WTC11 (cell line): ENCODE results near the gene RBMS2.

ENCODE experiments used
- MLX ChIP-seq: sonication (generic); formaldehyde crosslinking; IDR thresholded peaks from 2 replicates; pipeline ENCODE4 v1.8.1; 2023; ENCODE audit warnings: mild to moderate bottlenecking, missing genetic modification reagents, moderate library complexity
- TF ChIP-seq, protein P1 (sequence below): sonication (generic); formaldehyde crosslinking; IDR thresholded peaks from 2 replicates; pipeline ENCODE4 v1.8.0; 2022; ENCODE audit warnings: mild to moderate bottlenecking, missing genetic modification reagents

DNA sequence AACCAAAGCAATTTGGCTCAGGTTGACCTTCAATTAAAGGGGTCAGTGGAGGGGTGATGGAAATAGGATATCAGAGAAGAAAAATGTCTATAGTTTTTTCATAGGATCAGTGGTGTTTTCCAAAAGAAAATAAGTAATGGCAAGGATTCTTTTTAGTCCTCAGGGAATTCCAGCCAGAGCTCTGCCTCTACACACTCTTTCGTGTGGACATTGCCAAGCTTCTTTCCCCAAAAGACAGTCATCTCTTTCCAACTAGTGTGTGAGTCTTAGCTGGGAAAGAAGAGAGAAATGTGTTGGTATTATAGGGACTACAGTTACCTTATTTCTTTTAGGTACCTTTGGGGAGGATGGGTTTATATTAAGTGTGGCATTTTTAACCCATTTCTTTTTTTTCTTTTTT, 46.5 kb downstream of the RBMS2 start:
- TF ChIP-seq MLX (CRISPR knock-in tag) = no peak
- TF ChIP-seq, protein P1, sequence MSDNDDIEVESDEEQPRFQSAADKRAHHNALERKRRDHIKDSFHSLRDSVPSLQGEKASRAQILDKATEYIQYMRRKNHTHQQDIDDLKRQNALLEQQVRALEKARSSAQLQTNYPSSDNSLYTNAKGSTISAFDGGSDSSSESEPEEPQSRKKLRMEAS (CRISPR knock-in tag) = no peak
